GOT3 (cell line): Measurements from ENCODE around the gene ARID2.

Experiments
- DNase-seq: peaks from one replicate; lab custom pipeline; 2025; ENCODE audit warnings: mixed read lengths; lab: John Stamatoyannopoulos, UW

Gene ARID2

DNA sequence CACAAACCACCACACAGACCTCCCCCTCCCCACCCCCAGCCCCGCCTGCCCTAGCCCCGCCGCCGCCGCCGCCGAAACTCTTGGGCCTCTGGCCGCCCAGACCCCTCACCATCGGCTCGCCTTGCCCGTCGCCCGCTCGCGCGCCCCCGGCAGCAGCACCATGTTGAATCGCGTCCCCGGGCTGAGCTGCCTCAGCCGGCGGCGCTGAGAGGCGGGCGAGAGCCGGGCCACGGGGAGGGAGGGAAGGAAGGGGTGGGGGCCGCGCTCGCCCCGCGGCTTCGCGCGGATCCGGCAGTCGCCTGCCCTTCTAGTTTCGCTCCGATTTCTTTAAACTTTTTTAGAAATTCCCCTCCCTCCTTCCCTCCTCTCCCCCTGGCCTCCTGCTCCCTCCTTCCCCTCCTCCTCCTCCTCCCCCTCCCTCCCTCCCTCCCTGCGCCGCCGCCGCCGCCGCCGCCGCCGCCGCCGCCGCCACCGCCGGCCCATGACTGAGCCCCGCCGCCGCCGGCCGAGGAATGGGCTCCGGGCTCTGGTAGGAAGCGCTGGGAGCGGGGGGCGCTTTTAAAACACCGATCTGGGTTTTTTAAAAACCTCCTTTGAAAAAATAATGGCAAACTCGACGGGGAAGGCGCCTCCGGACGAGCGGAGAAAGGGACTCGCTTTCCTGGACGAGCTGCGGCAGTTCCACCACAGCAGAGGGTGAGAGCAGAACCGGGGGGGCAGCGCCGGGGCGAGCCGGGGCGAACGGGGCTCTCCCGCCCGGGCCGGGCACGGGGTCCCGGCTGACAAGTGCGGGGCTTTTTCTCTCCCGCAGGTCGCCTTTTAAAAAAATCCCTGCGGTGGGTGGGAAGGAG is at the start of gene ARID2:
Gene ARID2 (plus strand): TSS at position 474 of the 851 bp plus-strand sequence. CDS start 131 bp downstream, at position 605.
- DNase-seq = no peak

- no peak for DNase-seq
Measured at GRCh38 chr12:45680362-45680761, 49.1 kb upstream of the ARID2 start.

- DNase-seq = no peak
Measured at GRCh38 chr12:45681465-45681864, 48.0 kb upstream of the ARID2 start.

- DNase-seq = no peak
Measured at GRCh38 chr12:45685680-45686079, 43.8 kb upstream of the ARID2 start.

DNA sequence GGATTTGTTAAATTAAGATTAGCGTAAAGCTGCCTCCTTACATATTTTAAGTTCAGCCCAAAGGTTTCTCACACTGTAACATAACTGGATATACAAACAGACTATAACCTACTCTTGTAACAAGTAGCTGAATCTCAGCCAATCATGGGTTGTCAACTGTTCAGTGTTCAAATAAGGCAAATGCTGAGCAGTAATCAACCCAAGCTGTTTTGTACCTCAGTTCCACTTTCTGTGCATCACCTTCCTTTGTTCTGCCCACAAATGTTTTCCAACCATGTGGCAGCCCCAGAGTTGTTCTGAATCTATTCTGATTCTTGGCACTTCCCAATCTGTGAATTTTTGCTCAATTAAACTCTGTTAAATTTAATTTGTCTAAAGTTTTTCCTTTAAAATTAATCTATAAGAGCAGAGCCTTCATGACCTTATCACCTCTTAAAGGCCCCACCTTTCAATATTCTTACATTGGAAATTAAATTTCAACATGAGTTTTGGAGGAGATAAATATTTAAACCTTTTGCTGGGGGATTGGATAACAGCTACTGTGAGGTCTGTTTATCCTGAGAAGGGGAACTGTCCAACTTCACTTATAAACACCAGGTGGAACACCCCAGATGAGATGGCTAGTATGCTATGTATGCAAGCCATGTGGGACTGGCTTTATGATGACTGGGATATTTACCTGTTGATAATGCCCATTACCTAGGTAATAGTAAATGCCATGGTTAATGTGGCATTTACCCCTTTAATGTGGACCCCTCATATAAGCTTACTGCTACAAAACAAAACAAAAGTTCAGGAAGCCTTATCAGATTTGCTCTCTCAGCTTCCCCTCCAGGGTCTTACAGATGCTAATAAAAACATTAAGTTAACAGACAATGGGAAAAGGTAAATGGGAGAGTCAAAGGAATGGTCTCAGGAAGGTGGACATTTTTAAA is 42.2 kb upstream of the ARID2 start:
- DNase-seq = no peak

GRCh38 chr12:45688183-45688582 is 41.3 kb upstream of the ARID2 start:
- no peak for DNase-seq

DNA sequence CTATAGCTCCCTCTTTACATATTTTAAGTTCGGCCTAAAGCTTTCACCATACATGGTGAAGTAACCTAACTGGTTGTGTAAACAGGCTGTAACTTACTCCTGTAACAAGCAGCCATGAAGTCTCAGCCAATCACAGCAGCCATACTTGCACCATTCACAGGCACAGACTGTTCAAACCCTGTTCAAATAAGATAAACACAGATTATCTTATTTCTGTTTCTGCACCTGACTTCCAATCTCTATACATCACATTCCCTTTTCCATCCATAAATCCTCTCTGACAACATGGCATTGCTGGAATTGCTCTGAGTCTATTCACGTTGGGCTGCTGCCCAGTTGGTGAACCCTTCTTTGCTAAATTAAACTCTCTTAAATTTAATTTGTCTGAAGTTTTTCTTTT is 34.5 kb upstream of the ARID2 start:
- DNase-seq = no peak

DNA sequence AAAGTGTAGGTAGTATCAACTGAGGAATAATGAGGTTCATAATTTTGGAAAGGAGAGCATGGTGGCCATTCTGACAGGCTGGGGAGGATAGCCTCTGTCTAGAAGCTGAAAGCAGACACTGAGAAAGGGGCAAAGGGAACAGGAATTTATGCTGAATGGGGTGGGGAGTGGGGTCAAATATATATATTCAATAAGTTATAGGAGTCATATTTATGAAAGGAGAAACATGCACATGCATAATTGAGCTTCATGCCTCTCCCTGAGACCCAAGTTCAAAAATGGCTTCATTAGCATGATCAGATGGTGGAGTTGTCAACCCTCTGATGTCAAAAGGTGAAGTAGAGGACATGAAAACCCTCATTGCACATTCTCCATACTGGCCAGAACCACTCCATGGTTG is 33.9 kb upstream of the ARID2 start:
- no peak for DNase-seq

DNA sequence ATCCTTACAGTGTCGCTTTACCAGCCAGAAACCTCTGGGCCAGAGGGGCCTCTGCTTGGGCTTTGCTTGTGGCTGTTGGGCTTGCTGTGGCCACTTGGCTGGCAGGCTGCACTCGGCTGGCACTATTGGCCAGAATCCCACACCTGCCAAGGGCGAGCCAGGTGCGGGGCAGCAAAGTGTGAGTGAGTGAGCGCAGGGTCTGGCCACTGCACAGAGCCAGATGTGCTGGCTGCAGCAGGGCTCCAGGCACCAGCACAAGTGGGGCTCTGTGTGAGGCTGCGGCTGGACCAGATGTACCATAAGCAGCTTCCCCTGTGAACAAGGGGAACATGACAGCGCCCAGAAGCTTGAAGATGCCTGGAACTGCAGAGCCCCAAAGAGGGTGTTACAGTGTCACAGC is 33.5 kb upstream of the ARID2 start:
- DNase-seq = no peak

GRCh38 chr12:45697371-45697770 is 32.1 kb upstream of the ARID2 start:
- DNase-seq = no peak

GRCh38 chr12:45701296-45701695 is 28.2 kb upstream of the ARID2 start:
- no peak for DNase-seq

GRCh38 chr12:45703942-45704341 is 25.6 kb upstream of the ARID2 start:
- DNase-seq = no peak

DNA sequence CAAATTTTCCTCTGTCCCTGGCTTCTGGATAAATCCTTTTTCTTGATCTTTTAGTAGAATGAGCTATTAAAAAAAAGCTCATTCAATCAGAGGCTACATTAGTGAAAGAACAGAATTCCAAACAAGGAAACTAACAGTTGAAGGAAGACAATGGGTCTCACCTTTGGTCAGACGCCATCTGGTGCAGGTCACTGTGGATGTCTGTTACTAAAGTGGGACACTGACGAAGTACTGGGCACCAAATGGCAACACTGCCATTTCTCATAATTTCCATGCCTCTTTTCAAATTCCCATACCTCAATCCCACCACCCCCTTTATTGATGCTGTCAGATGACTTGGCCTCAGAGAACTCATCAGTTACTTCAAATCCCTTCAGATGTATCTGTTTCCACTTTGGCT is 24.5 kb upstream of the ARID2 start:
- no peak for DNase-seq

GRCh38 chr12:45705404-45705803 is 24.1 kb upstream of the ARID2 start:
- DNase-seq = no peak

GRCh38 chr12:45707241-45707857 is 22.2 kb upstream of the ARID2 start:
- DNase-seq = no peak

GRCh38 chr12:45708363-45708762 is 21.1 kb upstream of the ARID2 start:
- no peak for DNase-seq

GRCh38 chr12:45708901-45709300 is 20.6 kb upstream of the ARID2 start:
- no peak for DNase-seq

DNA sequence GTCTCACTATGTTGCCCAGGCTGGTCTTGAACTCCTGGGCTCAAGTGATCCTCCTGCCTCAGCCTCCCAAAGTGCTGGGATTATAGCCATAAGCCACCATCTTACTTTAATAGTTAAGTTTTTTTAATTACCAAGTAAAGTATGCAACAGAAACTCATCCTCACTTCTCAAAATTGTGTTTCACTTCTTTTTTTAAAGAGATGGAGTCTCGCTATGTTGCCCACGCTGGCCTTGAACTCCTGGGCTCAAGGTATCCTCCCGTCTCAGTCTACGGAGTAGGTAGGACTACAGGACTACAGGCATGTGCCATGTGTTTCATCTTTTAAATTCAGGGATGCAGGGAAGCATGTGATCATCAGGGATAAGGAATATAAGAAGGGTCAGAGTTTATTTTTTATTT is 17.2 kb upstream of the ARID2 start:
- DNase-seq = no peak

DNA sequence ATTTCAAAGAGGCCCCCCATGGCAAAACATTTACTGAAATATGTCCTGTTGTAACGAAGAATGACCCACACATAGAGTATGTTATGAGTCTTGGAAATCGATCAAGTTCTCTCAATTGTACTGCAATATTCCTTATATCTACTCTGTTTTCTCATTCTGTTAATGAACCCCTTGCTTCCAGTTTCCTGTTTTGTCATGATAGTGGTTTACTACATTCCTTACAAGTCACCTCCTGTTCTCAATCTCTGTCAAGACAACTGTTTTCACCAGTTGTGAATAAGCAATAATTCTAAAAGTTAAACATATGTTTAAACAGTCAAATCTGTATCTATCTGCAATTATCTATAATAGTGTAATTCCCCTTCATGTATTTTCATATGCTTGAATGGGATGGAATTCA is 16.4 kb upstream of the ARID2 start:
- DNase-seq = no peak

DNA sequence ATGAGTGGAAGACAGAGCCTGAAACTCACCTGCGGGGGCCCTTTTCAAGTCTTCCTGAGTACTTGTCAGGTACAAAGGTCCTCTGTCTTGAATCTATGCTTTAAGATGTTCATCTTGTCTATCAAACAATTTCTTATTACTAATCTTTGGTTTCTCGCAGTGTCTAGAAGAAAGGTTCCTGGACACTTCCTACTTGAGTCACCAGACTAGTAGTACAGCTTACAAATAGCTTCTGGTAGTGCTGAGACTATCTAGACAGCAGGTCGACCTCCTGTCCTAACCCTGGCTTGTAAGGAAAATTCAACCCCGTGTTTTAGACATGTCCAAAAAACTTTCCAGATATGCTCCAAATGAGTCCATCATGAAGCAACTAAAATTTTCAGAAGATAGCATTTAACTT is 11.2 kb upstream of the ARID2 start:
- no peak for DNase-seq

- no peak for DNase-seq
Measured at GRCh38 chr12:45720069-45720468, 9.4 kb upstream of the ARID2 start.

GRCh38 chr12:45721369-45721768 is 8.1 kb upstream of the ARID2 start:
- DNase-seq = no peak

DNA sequence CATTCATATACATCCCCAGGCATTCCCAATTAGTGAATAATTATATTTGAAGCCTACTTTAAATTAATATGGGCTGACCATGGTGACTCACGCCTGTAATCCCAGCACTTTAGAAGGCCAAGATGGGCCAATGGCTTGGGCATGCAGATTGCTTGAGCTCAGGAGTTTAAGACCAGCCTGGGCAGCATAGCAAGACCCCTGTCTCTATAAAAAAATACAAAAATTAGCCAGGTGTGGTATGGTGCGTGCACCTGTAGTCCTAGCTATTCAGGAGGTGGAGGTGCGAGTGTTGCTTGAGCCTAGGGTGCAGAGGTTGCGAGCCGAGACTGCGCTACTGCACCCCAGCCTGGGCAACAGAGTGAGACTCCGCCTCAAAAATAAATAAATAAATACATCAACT is 7.6 kb upstream of the ARID2 start:
- no peak for DNase-seq
